Activated CD4-positive, alpha-beta memory T cell treated with anti-CD3 and anti-CD28 coated beads, Interleukin-2, amount 10 ng/mL, durations not matched to agents 7 days and 5 days (primary cell): ENCODE measurements around the gene DLG1. TPM values are rescaled to one million over a fixed set of nuclear protein-coding genes. Genes with fewer than 3 reads are reported as not detected.

ENCODE experiments used
- CTCF ChIA-PET: fragments of 350-600 bp; sonication (Branson Sonifier 250); formaldehyde crosslinking; loops from one replicate; lab custom pipeline; 2021; ENCODE audit warnings: antibody characterized with exemption, inconsistent platforms; lab: Charles Lee
- POLR2A ChIA-PET: fragments of 350-600 bp; sonication (Branson Sonifier 250); formaldehyde crosslinking; loops from one replicate; lab custom pipeline; 2021; ENCODE audit warnings: antibody characterized with exemption; lab: Charles Lee
- DNase-seq: peaks from one replicate; pipeline ENCODE4 v3.0.0-alpha.2; 2020
- H3K27ac Mint-ChIP-seq: one replicate; pipeline ENCODE4 v1.8.0; 2021; ENCODE audit warnings: mild to moderate bottlenecking, mixed read lengths
- H3K27me3 Mint-ChIP-seq: one replicate; pipeline ENCODE4 v1.8.0; 2021; ENCODE audit warnings: mixed read lengths
- H3K36me3 Mint-ChIP-seq: one replicate; pipeline ENCODE4 v1.8.0; 2021; ENCODE audit warnings: low read depth, mixed read lengths
- H3K4me1 Mint-ChIP-seq: one replicate; pipeline ENCODE4 v1.8.0; 2021; ENCODE audit warnings: mixed read lengths
- H3K4me3 Mint-ChIP-seq: one replicate; pipeline ENCODE4 v1.8.0; 2021; ENCODE audit warnings: mild to moderate bottlenecking, mixed read lengths
- H3K9me3 Mint-ChIP-seq: one replicate; pipeline ENCODE4 v1.8.0; 2021; ENCODE audit warnings: mixed read lengths
- total RNA-seq, 2 experiments: library from RNA; stranded (reverse); gene quantifications; one replicate each; pipeline ENCODE4 v1.2.3, GENCODE V29; 2021

DLG1 gene
- total RNA-seq, 2 experiments from 2014 or later = 58.2 to 61.4 TPM

DNA sequence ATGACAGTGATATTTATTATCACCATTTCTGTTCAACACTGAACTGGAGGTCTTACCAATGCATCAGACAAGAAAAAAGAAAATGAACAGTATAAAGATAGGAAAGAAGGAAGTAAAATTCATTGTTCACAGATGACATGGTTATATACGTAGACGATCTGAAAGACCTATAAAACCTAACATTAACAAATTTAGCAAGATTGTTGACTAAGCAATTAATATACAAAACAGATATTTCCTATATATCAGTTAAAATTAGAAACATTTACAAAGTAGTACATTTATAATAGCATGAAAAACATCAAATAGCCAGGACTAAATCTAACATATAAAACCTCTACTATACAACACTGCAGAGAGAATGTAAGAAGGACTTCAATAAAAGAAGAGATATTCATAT, 176.0 kb downstream of the DLG1 start:
- ChIA-PET CTCF (no interaction called here), POLR2A (no interaction called here)
- H3K36me3 Mint-ChIP-seq = peaks cover 20% of the 10 kb centered on the region
- H3K27ac Mint-ChIP-seq = no peak overlapping the region
- no peaks in the 10 kb centered on the region for H3K9me3 Mint-ChIP-seq
- no peak overlapping the region for H3K4me3 Mint-ChIP-seq
- H3K27me3 Mint-ChIP-seq = no peaks in the 10 kb centered on the region
- H3K4me1 Mint-ChIP-seq = no peaks in the 10 kb centered on the region
- DNase-seq = no peak

DNA sequence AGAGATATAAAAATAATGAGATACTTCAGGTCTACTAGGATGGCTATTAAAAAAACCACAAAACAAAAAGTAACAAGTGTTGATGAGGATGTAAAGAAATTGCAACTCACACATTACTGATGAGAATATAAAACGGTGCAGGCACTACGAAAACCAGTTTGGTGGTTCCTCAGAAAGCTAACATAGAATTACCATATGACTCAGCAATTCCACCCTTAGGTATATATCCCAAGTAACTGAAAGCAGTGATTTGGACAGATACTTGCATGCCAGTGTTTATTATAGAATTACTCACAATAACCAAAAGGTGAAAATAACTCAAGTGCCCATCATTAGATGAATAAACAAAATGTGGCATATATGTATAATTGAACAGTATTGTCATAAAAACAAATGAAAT, 181.3 kb downstream of the DLG1 start:
- no peak overlapping the region for H3K4me3 Mint-ChIP-seq
- H3K27me3 Mint-ChIP-seq = no peaks in the 10 kb centered on the region
- peaks cover 5% of the 10 kb centered on the region for H3K4me1 Mint-ChIP-seq
- H3K36me3 Mint-ChIP-seq = peaks cover 19% of the 10 kb centered on the region
- ChIA-PET CTCF (interaction anchor here (0.6 kb wide), 1 partner anchor 37 kb away, joined by 6 read pairs; no protein-coding TSS in a partner anchor), POLR2A (no interaction called here)
- H3K27ac Mint-ChIP-seq = no peak overlapping the region
- no peak for DNase-seq
- H3K9me3 Mint-ChIP-seq = no peaks in the 10 kb centered on the region

DNA sequence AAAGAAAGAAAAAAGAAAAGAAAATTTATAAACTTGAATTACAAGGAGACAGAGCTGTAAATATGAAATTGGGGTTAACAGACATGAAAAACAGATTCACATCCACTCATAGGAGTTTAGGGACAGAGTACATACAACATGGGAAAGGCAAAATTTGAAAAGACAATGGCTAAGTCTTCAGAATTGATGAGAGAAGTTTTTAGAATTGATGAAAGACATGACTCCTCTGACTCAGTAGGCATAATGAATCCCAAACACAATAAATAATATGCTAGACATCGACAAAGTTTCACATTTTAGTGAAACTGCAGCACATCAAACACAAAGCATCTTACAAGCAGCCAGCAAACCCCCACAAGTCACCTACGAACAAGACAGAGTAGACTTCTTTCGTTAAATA, 184.4 kb downstream of the DLG1 start:
- Mint-ChIP-seq H3K4me1 (peaks cover 5% of the 10 kb centered on the region), H3K27ac (no peak overlapping the region), H3K36me3 (peaks cover 38% of the 10 kb centered on the region), H3K9me3 (no peaks in the 10 kb centered on the region), H3K4me3 (no peak overlapping the region), H3K27me3 (no peaks in the 10 kb centered on the region)
- ChIA-PET POLR2A (no interaction called here), CTCF (no interaction called here)
- no peak for DNase-seq

DNA sequence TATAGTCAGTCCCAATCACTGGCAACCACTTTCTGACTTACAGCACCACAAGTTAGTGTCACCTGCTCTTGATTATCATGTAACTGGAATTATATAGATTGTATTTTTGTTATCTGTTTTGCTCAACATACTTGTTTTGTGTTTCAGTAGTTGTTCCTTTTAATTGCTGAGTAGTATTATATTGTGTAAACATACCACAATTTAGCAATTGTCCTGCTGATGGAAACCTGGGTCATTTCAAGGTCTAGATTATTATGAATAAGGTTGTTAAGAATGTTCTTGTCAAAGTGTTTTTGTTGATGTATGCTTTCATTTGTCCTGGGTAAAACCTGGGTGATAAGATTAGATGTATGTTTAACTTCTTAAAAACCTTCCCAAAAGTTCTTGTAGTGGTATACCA, 186.7 kb downstream of the DLG1 start:
- peaks cover 3% of the 10 kb centered on the region for H3K4me1 Mint-ChIP-seq
- H3K36me3 Mint-ChIP-seq = peaks cover 46% of the 10 kb centered on the region
- no peaks in the 10 kb centered on the region for H3K27me3 Mint-ChIP-seq
- DNase-seq = no peak
- POLR2A ChIA-PET = no interaction called here
- H3K27ac Mint-ChIP-seq = no peak overlapping the region
- H3K4me3 Mint-ChIP-seq = no peak overlapping the region
- H3K9me3 Mint-ChIP-seq = no peaks in the 10 kb centered on the region
- CTCF ChIA-PET = no interaction called here

DNA sequence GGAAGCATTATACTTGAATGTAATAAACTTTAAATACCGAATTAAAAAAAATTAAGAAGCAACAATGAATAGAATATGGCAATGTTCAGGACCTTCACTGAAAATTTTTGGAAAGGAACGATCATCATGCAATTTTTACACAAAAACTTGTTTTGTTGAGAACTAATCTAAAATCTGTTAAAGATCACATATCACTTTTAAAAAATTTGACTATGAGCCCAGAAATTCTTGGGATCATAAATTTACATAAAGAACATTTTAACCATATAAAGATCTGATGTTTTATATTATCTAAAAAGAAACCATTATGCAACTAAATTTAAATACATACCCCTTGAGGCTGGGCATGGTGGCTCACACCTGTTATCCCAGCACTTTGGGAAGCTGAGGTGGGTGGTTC, 192.6 kb downstream of the DLG1 start:
- Mint-ChIP-seq H3K27ac (no peak overlapping the region), H3K36me3 (peaks cover 39% of the 10 kb centered on the region), H3K27me3 (no peaks in the 10 kb centered on the region), H3K9me3 (no peaks in the 10 kb centered on the region), H3K4me1 (no peaks in the 10 kb centered on the region), H3K4me3 (no peak overlapping the region)
- DNase-seq = no peak
- ChIA-PET POLR2A (no interaction called here), CTCF (no interaction called here)

DNA sequence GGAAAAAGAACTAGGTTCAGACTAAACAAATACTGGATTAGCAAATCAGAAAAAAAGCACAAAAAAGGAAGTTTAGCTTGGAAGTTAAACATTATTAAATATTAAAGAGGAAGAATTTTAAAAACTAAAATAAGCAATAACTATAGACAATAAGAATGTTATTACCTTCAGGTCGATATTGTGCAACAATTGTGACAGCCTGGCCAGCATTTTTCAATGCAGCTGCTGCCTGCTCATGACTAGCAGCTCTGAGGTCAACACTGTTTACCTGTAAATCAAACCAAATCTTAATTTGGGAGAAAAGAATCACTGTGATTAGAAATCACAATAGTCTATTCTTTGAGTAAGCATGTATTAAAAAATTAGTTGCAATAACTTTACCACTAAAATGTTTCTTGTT, 193.7 kb downstream of the DLG1 start:
- peaks cover 29% of the 10 kb centered on the region for H3K36me3 Mint-ChIP-seq
- H3K4me3 Mint-ChIP-seq = no peak overlapping the region
- ChIA-PET POLR2A (interaction anchor here (0.6 kb wide), 1 partner anchor 21 kb away, joined by 3 read pairs; no protein-coding TSS in a partner anchor), CTCF (no interaction called here)
- H3K4me1 Mint-ChIP-seq = no peaks in the 10 kb centered on the region
- H3K9me3 Mint-ChIP-seq = no peaks in the 10 kb centered on the region
- DNase-seq = no peak
- no peaks in the 10 kb centered on the region for H3K27me3 Mint-ChIP-seq
- H3K27ac Mint-ChIP-seq = no peak overlapping the region

DNA sequence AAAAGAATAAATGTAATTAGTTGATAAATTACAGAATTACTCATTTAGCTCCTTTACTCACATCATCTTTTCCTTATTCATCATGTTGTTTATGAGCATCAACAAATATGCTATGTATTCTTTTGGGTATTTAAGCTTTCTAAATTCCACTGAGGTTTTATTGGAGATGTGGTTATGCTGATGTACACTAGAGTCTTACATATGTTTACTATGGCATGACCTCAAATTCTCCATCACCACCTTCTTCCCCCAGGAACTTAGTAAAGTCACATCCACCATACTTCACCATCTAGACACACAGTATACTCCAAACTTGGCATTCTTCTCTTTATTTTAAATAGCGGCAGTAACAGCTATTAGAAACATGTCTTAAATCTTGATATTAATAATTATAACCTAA, 194.6 kb downstream of the DLG1 start:
- H3K4me3 Mint-ChIP-seq = no peak overlapping the region
- ChIA-PET CTCF (interaction anchor here (1.0 kb wide), 1 partner anchor 83 kb away, joined by 3 read pairs; no protein-coding TSS in a partner anchor), POLR2A (interaction anchor here (1.1 kb wide), 1 partner anchor 21 kb away, joined by 3 read pairs; no protein-coding TSS in a partner anchor)
- H3K9me3 Mint-ChIP-seq = no peaks in the 10 kb centered on the region
- peaks cover 26% of the 10 kb centered on the region for H3K36me3 Mint-ChIP-seq
- no peak overlapping the region for H3K27ac Mint-ChIP-seq
- no peak for DNase-seq
- H3K4me1 Mint-ChIP-seq = no peaks in the 10 kb centered on the region
- no peaks in the 10 kb centered on the region for H3K27me3 Mint-ChIP-seq

DNA sequence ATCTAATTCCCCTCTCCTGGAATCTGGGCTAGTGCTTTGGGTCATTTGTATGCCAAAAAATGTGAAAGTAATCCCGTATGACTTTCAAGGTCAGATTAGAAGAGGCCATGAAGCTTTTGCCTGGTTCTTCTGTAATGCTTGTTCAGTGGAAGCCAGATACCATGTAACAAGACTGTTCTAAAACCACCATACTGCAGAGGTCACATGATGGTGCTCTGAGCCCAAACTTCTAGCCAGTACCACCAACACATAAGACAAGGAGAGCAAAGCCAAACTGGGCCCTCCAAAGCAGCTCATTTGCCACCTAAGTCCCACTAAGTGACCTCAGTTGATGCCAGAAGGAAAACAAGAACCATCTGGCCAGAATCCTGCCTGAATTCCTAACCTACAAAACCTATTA, 204.5 kb downstream of the DLG1 start:
- ChIA-PET CTCF (no interaction called here), POLR2A (no interaction called here)
- Mint-ChIP-seq H3K4me1 (no peaks in the 10 kb centered on the region), H3K4me3 (no peak overlapping the region), H3K27me3 (no peaks in the 10 kb centered on the region), H3K9me3 (no peaks in the 10 kb centered on the region), H3K27ac (no peak overlapping the region), H3K36me3 (peaks cover 9% of the 10 kb centered on the region)
- DNase-seq = no peak

DNA sequence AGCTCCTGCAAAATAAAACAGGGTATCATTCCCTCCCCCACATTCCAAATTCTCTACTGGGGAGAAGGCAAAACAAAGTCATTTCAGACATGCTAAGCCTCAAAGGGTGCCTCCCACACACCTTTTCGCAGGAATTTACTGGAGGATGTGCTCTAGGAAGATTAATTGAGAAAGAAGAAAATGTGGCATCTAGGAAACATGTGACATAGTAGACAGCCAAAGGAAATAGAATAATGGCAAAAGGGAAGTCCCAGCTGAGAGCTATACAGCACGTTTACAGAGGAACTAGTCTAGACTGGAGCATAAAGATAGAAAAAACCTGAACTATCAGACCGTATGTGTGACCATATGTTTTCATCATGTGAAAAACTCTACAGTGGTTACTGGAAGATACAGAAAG, 210.0 kb downstream of the DLG1 start:
- POLR2A ChIA-PET = no interaction called here
- no peak overlapping the region for H3K4me3 Mint-ChIP-seq
- H3K4me1 Mint-ChIP-seq = peaks cover 2% of the 10 kb centered on the region
- no peaks in the 10 kb centered on the region for H3K9me3 Mint-ChIP-seq
- CTCF ChIA-PET = no interaction called here
- H3K36me3 Mint-ChIP-seq = peaks cover 16% of the 10 kb centered on the region
- DNase-seq = no peak
- H3K27me3 Mint-ChIP-seq = no peaks in the 10 kb centered on the region
- no peak overlapping the region for H3K27ac Mint-ChIP-seq

DNA sequence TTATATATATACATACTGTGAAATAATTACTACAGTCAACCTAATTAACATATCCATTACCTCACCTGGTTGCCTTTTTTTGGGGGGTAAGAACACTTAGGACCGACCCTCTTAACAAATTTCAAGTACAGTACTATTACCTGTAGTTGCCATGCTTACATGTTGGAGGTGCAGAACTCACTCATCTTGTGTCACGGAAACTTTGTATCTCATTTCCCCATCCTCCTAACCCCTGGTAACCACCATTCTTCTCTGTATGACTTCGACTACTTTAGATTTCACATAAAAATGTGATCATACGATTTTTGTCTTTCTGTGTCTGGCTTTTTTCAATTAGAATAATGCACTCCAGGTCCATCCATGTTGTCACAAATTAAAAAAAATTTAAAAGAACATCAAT, 213.3 kb downstream of the DLG1 start:
- Mint-ChIP-seq H3K9me3 (no peaks in the 10 kb centered on the region), H3K27me3 (no peaks in the 10 kb centered on the region), H3K36me3 (peaks cover 18% of the 10 kb centered on the region), H3K4me3 (no peak overlapping the region), H3K4me1 (peaks cover 2% of the 10 kb centered on the region), H3K27ac (no peak overlapping the region)
- ChIA-PET CTCF (no interaction called here), POLR2A (no interaction called here)
- no peak for DNase-seq

DNA sequence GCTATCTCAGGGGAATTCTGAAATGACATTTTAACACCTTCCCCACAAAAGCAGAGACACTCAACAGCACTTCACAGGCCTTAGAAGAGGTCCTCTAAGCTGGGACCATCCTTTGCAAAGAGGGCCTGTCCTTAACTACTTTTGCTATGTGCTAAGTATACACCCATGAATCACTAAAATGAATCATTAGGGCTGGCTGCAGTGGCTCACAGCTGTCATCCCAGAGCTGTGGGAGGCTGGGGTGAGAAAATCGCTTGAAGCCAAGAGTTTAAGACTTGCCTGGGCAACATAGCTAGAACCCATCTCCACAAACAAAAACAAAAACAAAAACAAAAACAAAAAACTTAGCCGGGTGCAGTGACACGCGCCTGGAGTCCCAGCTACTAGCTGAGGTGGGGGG, 214.9 kb downstream of the DLG1 start:
- Mint-ChIP-seq H3K36me3 (peaks cover 14% of the 10 kb centered on the region), H3K27me3 (no peaks in the 10 kb centered on the region), H3K4me3 (no peak overlapping the region), H3K9me3 (no peaks in the 10 kb centered on the region), H3K4me1 (peaks cover 2% of the 10 kb centered on the region), H3K27ac (no peak overlapping the region)
- DNase-seq = no peak
- CTCF ChIA-PET = interaction anchor here (1.2 kb wide), 1 partner anchor 11 kb away, joined by 3 read pairs; no protein-coding TSS in a partner anchor
- POLR2A ChIA-PET = interaction anchor here (1.1 kb wide), 1 partner anchor 20 kb away, joined by 3 read pairs; no protein-coding TSS in a partner anchor

DNA sequence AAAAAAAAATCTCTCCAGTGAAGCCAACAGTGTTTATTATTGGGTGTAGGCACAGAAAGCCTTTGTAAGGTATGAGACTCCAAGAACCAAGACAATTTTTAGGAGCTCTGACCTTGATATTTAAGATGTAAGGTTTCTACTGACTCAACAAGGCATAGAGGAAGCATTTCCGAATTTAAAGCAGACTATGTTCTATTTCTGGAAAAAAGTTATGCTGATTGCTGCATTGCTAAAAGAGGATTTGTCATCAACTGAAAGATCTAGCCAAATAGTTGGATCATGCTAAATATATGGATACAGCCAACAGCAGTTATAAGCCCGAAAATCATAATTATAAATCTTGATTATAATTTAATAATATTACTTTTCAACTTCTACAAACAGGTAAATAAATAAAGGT, 215.5 kb downstream of the DLG1 start:
- DNase-seq = no peak
- POLR2A ChIA-PET = interaction anchor here (1.1 kb wide), 1 partner anchor 21 kb away, joined by 3 read pairs; no protein-coding TSS in a partner anchor
- peaks cover 2% of the 10 kb centered on the region for H3K4me1 Mint-ChIP-seq
- peaks cover 11% of the 10 kb centered on the region for H3K36me3 Mint-ChIP-seq
- CTCF ChIA-PET = no interaction called here
- H3K4me3 Mint-ChIP-seq = no peak overlapping the region
- H3K27me3 Mint-ChIP-seq = no peaks in the 10 kb centered on the region
- H3K27ac Mint-ChIP-seq = no peak overlapping the region
- no peaks in the 10 kb centered on the region for H3K9me3 Mint-ChIP-seq

DNA sequence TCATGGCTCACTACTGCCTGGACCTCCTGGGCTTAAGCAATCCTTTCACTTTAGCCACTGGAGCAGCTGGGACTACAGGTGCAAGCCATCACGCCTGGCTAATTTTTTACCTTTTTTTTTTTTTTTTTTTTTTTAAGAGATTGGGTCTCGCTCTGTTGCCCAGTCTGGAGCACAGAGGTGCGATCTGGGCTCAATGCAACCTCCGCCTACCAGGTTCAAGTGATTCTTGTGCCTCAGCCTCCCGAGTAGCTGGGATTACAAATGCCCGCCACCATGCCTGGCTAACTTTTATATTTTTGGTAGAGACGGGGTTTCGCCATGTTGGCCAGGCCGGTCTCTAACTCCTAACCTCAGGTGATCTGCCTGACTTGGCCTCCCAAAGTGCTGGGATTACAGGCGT, 218.1 kb downstream of the DLG1 start:
- Mint-ChIP-seq H3K27me3 (no peaks in the 10 kb centered on the region), H3K27ac (no peak overlapping the region), H3K4me1 (peaks cover 2% of the 10 kb centered on the region), H3K36me3 (peaks cover 11% of the 10 kb centered on the region), H3K4me3 (no peak overlapping the region), H3K9me3 (no peaks in the 10 kb centered on the region)
- no peak for DNase-seq
- CTCF ChIA-PET = interaction anchor here (0.7 to 1.0 kb wide), 2 partner anchors 37 to 51 kb away, joined by 3 to 6 read pairs; partner anchors contain the start of gene MELTF
- POLR2A ChIA-PET = no interaction called here

DNA sequence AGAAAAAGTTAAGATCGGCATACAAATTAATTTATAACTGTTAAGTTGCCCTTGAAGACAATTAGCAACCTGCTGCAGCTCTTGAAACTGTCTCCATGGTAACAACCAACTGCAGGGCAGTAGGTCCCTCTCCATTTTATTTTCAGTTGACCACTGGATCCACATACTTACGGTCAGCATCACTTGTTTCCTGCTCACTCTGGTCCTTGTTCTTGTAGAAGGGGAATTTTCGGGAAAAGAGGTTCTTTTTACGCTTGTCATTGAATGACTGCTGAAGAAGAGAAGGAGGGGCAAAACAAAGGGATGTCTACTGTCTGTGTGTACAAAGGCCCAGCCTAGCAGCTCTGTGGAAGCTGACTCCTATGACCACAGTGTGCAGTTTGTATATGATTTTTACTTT, 222.0 kb downstream of the DLG1 start:
- no peak overlapping the region for H3K27ac Mint-ChIP-seq
- H3K36me3 Mint-ChIP-seq = peaks cover 8% of the 10 kb centered on the region
- no peaks in the 10 kb centered on the region for H3K4me1 Mint-ChIP-seq
- no peaks in the 10 kb centered on the region for H3K9me3 Mint-ChIP-seq
- DNase-seq = no peak
- ChIA-PET CTCF (interaction anchor here (1.7 kb wide), 1 partner anchor 47 kb away, joined by 5 read pairs; the partner anchor contains the start of gene MELTF), POLR2A (no interaction called here)
- no peak overlapping the region for H3K4me3 Mint-ChIP-seq
- H3K27me3 Mint-ChIP-seq = no peaks in the 10 kb centered on the region
